Fibroblast of gingiva (primary cell): ENCODE measurements around the gene GRB10.
"Not testable (repeated sequence)": the region's sequence is repeated elsewhere in the genome, so short reads cannot be mapped to it uniquely, and the experiment has no call there.

ENCODE experiments used
- DNase-seq: peaks from one replicate; pipeline ENCODE4 v3.0.0-alpha.2; 2011; ENCODE audit warnings: low read depth

Gene GRB10

GRCh38 chr7:50607524-50608125 lies 175.1 kb downstream of the GRB10 start:
- no peak for DNase-seq

DNA sequence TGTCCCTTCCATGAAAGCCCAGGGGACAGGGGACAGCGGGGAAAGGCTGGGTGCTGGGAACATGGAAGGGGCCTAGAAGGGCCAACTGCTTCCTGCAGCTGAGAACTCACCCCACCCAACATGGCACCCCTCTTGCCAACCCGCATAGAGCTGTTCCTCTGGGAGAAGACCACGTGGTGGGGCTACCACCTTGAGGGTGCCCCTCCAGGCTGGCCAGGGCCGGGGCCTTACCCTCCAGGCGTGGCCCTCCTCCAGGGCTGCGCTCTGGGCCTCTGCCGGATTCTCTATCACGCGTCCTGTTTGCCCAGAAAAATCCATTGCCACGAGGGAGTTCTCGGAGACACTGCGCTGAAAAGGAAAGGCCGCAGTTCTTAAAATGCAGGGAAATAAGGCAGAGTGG lies 177.6 kb downstream of the GRB10 start:
- no peak for DNase-seq

- no peak for DNase-seq
These were observed 179.4 kb downstream of the GRB10 start for GRCh38 chr7:50603287-50603686.

GRCh38 chr7:50599385-50599784 lies 183.3 kb downstream of the GRB10 start:
- no peak for DNase-seq

DNA sequence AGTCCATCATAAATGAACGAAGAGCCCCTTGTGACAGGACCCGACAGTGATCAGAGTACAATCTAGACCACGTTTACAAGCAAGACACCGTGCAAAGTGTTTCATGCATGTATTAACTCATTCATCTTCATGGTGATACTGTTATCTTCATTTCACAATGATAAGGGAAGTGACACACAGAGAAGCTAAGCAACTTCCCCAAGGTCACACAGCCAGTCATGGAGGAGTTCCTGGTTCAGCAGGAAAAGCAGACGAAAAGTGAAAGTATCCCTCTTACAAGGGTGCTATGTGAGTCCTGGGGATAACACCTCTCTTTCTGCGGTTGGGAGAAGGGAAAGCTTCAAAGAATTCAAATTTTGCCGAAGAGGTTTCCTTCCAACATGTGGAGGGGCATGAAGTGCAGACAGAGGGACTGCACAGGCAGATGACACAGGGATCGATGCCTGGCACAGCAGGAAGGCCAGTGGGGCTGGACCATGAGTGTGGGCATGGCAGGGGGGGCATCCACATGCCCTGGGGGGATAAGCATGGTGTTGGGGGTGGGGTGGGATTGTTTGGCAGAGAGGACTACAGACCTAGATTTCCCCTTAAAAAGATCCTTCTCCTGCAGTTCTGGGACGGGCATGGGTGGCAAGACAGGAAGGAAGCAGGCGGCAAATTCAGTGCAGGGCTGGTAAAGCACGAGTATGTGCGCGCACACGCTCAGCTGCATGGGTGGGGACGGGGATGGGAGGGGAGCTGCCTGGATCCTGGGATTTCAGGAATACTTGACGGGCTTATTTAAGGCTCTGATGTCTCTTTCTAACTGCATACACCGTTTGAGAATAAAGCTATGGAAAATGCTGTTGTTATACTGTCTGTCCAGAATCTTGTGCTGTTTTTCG lies 184.0 kb downstream of the GRB10 start:
- DNase-seq: no peak

DNA sequence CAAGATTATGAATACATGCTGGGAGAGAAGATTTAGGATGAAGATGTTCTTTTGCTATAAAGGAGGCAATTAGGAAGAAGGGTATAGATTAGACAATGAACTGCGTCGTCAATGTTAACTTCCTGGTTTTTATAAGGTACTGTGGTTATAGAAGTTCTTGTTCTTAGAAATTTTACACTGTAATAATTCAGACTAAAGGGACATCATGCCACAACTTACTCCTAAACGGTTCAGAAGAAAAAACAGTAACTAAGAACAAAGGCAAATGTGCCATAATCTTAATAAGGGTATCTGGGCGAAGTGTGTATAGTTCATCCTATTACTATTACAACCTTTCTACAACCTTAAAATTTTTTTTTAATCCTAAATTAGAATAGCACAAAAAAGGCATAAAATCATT lies 186.2 kb downstream of the GRB10 start:
- no peak for DNase-seq

- peak; percentile 88 for DNase-seq
These were observed 187.1 kb downstream of the GRB10 start for GRCh38 chr7:50595491-50596102.

- DNase-seq: no peak
These were observed 187.8 kb downstream of the GRB10 start for GRCh38 chr7:50594734-50595485.

DNA sequence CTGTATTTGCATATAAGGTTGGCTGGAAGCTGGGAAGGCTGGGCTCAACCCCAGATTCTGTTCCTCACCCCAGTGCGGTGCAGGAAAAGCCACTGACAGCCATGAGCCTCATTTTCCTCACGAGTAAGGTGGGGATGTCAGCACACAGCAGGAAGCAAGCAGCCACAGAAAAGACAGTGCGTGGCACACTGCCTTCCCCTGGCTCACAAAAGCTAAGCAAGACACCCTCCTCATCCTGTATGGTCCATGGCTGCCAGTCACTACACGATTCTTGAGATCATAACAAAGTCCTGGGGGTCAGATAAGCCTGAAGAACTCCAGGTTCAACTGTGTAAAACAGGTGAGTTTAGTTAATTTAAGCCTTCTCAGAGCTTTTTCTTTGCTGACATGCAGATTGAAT lies 188.6 kb downstream of the GRB10 start:
- DNase-seq: no peak

DNA sequence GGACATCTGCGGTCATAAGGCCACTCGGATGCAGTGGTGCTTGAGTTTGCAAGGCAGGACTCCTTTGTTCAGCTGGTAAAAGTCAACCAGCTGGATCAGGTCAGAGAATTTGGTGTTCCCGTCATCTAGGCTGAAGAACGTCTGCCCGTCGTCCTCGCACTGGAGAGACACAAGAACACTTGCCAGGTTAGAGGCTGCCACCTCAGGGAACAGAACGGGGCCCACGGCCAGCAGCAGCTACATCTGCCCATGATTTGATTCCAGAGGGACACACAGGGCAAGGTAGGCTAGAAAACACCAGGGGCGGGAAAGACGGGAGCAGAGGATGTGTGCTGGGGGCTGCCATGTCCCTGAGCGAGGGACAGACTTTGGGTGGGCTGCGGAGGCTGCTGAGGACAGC lies 189.8 kb downstream of the GRB10 start:
- no peak for DNase-seq

DNA sequence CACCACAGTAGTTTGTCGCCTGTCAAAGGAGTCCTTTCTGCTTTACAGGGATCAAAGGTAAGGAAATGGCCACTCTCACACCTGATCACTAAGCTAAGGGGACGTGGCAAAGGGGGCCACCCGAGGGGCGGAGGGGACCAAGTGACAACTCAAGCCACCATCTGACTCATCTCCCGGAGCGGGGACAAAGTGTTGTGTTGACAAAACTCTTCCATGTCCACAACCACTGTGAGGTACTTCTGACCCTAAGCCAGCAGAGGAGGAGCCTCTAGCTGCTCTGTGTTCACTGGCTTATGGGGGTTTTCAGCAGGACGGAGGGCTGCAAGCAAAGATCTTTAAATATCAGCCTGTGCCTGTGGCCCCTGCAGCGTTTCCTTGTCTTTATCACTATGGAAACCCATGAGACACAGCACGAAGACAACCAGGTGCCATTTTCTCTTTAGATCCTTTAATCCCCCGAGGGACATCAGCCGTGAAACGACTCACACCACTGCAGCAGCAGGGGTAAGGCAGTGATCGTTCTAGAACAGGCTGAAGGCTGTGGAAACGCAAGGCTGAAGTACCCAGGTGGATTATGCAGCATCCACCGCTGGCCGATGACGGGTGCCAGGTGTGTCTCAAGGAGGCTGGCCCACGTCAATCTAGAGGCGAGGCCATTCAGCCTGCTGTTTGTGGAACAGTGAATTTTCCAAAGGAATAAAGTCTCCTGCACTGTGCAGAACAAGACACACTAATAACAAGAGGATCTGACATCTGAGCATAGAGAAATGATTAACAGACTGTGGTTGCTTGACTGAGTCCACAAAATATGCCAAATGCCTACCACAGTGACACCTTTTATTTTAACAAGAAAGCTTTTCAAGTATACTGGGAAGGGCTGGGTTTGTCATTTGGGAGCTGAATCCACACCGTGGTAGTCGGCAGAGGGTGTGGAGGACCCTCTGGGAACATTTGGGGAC lies 190.9 kb downstream of the GRB10 start:
- DNase-seq: no peak

DNA sequence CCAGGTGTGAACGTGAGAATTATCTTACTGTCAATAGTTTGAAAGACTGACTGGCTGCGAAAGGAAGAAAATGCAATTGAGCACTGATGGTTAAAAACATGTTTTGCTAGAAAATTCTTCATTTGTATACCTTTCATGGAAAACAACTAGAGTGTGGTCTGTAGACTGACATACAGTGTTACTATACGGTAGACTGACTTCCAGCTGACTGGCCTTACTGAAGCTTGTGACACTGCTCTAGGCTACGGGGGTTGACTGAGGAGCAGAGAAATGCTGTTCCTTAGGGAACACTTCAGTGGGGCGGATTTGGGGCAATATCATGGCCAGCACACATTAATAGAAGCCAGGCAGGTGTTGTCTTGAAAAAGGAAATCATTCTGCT lies 191.6 kb downstream of the GRB10 start:
- DNase-seq: no peak

- DNase-seq: no peak
These were observed 192.2 kb downstream of the GRB10 start for GRCh38 chr7:50590535-50590934.

GRCh38 chr7:50589364-50589763 lies 193.3 kb downstream of the GRB10 start:
- no peak for DNase-seq

DNA sequence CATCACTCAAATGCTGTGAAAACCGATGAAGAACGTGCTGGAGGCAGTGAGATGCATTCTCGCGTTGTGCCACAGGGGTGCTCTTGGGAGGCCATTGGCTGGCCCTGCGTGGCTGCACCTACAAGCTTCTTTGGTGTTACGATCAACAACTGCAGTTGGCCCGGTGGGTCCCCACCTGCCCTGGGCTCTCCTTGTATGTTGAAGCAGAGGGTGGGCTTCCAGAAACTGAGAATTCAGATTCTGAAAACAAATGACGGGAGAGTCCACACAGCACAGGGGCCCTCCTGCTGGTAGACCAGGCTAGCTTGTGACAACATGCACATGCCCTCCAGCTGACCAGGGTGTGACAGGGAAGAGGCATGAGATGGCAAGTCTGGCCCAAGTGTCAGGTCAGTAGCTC lies 193.8 kb downstream of the GRB10 start:
- no peak for DNase-seq

DNA sequence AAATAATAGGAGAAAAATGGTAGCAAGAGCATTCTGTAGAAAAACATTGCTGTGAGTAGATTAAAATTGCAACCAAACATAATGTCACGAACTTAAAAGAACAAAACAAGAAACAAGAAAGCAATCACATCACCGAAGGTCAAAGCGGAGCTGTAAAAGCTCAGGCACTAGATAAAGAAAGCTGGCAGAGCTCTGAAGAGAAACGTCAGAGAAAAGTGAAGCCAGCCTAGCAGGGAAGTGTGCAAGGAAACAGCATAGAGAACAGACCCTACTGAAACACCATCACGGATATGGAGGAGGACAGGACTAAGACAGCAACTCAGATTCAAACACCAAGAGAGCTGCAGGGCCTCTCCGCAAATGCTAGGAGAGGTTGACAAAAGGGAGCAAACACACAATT lies 195.0 kb downstream of the GRB10 start:
- DNase-seq: no peak

GRCh38 chr7:50584793-50585408 lies 197.8 kb downstream of the GRB10 start:
- DNase-seq: no peak

DNA sequence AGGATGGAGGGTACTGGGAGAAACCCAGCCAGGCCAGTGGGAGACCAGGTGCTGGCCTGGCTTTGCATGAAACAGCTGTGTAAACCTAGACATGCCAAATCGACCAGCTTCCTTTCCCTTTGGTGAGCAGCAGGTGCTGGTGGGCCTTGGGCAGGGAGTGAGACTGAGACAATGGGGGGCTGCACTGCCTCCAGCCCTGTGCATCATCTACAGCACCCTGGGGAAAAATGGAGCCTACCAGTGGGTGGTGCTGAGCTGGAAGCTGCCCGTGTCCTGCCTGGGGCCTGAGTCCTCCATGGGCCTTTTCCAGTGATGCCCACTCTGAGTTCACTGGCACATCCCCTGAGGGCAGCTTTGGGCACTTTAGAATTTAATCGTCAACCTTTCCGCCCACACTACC lies 198.3 kb downstream of the GRB10 start:
- DNase-seq: no peak

DNA sequence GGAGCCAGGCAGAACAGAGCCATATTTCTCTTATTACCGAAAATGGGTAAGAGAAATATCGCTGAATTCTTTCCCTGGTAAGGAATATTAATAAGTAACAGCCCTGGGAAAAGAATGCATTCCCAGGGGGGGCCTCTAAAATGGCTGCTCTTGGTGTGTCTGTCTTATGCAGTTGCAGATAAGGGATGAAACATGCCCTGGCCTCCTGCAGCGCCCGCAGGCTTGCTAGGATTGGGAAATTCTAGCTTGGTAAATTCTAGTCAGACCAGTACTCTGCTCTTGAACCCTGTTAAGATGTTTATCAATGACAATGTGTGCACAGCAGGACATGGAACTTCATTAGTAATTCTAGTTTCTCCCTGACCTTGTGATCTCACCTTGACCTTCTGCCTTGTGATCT lies 199.4 kb downstream of the GRB10 start:
- DNase-seq: not testable (repeated sequence)

GRCh38 chr7:50582271-50582670 lies 200.4 kb downstream of the GRB10 start:
- DNase-seq: not testable (repeated sequence)

DNA sequence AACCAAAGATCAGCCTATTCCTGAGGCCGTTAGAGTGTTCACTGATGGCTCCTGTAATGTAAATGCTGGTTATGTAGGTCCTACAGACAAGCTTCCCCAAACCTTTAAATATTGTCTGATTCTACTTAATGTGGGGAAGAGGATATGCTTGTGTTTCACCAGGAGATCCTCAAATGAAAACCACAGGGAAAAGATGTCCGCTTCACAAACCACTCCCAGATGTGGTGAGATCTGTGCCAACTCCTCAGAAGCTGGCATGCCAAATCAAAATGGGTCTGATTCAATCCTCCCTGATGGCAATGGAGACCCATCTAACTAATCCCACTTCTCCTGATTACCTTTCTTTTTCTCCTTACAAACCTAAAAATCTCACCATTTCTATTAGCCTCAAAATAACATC lies 202.0 kb downstream of the GRB10 start:
- DNase-seq: peak; percentile 52
